Astrocyte of the cerebellum (primary cell): ENCODE results near the gene LRRC49.
"Not testable (repeated sequence)": the region's sequence is repeated elsewhere in the genome, so short reads cannot be mapped to it uniquely, and the experiment has no call there.

Experiments used
- DNase-seq: peaks from one replicate; pipeline ENCODE4 v3.0.0-alpha.2; 2011; ENCODE audit warnings: low read depth
- H3K4me3 ChIP-seq: 2 replicates; pipeline ENCODE4 v1.5.1; 2011; ENCODE audit warnings: mild to moderate bottlenecking, low read depth, low read length, moderate library complexity
- in situ Hi-C: cut with HindIII; loops from 2 replicates; pipeline ENCODE4 v1.10.0; 2017; ENCODE audit warnings: low sequenced_read_pairs
- TF ChIP-seq, protein P1 (sequence below): IDR thresholded peaks from 2 replicates; pipeline ENCODE4 v1.5.1; 2012; ENCODE audit warnings: low read length, low read depth, moderate library complexity, mild to moderate bottlenecking; ENCODE audit errors: missing control alignments

Gene LRRC49

GRCh38 chr15:70857562-70858285 is 34.9 kb upstream of the LRRC49 start:
- no peak overlapping the region for H3K4me3 ChIP-seq
- DNase-seq, result no peak
- TF ChIP-seq, protein P1, sequence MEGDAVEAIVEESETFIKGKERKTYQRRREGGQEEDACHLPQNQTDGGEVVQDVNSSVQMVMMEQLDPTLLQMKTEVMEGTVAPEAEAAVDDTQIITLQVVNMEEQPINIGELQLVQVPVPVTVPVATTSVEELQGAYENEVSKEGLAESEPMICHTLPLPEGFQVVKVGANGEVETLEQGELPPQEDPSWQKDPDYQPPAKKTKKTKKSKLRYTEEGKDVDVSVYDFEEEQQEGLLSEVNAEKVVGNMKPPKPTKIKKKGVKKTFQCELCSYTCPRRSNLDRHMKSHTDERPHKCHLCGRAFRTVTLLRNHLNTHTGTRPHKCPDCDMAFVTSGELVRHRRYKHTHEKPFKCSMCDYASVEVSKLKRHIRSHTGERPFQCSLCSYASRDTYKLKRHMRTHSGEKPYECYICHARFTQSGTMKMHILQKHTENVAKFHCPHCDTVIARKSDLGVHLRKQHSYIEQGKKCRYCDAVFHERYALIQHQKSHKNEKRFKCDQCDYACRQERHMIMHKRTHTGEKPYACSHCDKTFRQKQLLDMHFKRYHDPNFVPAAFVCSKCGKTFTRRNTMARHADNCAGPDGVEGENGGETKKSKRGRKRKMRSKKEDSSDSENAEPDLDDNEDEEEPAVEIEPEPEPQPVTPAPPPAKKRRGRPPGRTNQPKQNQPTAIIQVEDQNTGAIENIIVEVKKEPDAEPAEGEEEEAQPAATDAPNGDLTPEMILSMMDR, result no peak
- in situ Hi-C loops, result no loop called here

DNA sequence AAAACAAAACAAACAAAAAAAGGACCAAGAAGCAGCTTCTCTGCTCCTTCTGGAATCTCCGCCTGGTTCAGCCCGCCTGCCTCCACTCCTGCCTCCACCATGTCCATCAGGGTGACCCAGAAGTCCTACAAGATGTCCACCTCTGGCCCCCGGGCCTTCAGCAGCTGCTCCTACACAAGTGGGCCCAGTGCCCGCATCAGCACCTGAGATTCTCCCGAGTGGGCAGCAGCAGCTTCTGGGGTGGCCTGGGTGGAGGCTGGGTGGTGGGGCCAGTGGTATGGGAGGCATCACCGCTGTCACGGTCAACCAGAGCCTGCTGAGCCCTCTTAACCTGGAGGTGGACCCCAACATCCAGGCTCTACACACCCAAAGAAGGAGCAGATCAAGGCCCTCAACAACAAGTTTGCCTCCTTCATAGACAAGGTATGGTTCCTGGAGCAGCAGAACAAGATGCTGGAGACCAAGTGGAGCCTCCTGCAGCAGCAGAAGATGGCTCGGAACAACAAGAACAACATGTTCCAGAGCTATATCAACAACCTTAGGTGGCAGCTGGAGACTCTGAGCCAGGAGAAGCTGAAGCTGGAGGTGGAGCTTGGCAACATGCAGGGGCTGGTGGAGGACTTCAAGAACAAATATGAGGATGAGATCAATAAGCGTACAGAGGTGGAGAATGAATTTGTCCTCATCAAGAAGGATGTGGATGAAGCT is 33.9 kb upstream of the LRRC49 start:
- DNase-seq, H3K4me3 ChIP-seq, in situ Hi-C loops: not testable (repeated sequence)

DNA sequence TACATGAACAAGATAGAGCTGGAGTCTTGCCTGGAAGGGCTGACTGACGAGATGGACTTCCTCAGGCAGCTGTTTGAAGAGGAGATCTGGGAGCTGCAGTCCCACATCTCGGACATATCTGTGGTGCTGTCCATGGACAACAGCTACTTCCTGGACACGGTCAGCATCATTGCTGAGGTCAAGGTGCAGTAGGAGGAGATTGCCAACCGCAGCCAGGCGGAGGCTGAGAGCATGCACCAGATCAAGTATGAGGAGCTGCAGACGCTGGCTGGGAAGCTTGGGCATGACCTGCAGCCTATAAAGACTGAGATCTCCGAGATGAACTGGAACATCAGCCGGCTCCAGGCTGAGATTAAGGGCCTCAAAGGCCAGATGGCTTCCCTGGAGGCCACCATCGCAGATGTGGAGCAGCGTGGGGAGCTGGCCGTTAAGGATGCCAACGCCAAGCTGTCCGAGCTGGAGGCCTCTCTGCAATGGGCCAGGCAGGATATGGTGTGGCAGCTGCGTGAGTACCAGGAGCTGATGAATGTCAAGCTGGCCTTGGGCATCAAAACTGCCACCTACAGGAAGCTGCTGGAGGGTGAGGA is 33.2 kb upstream of the LRRC49 start:
- no peak for DNase-seq
- TF ChIP-seq, protein P1, result no peak
- in situ Hi-C loops, result no loop called here
- no peak overlapping the region for H3K4me3 ChIP-seq

- in situ Hi-C loops, result no loop called here
- no peak overlapping the region for H3K4me3 ChIP-seq
- TF ChIP-seq, protein P1, result no peak
- DNase-seq, result no peak
Observed at GRCh38 chr15:70859998-70860397, 32.6 kb upstream of the LRRC49 start.

DNA sequence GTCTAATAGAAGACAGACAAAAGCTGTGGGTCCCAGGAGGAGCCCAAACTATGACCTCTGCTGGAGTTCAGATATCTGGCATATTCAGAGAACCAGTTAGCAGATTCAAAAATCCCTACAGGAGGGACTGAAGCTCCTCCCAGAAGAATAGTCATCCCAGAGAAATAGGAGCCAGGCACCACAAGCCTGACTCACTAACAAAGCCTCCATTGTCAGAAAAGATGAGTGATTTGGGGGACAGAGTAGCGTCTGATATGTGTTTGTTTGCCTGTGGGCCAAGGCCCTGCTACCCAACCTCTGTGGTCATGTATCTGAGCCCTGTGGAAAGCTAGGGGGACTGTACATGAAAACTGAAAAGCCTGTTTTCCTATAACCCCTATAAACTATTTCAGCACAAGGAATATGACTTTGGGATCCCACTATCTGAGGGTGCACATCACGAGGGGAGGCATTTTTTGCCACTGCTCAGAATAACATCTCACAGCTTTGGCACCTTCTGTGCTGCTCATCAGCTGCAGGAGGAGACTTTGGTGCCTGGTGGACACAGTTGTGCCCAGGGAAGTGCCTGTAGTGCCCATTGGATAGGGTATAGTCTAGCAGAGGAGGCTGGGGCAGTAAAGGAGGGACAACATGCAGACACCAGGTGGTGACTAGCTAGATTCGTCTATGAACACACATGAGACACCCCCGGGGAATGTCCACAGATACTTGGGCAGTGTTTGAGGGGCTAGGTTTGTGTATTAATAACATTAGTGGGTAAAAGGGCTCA is 29.0 kb upstream of the LRRC49 start:
- peak; percentile 74 for DNase-seq
- H3K4me3 ChIP-seq, result no peak overlapping the region
- TF ChIP-seq, protein P1, result no peak
- in situ Hi-C loops, result no loop called here

GRCh38 chr15:70866982-70867641 is 25.5 kb upstream of the LRRC49 start:
- DNase-seq, result no peak
- no peak overlapping the region for H3K4me3 ChIP-seq
- in situ Hi-C loops, result no loop called here
- TF ChIP-seq, protein P1, result no peak
